Left lung (tissue), 10 donors: ENCODE measurements around the gene CNBD2. TPM values are rescaled to one million over a fixed set of nuclear protein-coding genes. Genes with fewer than 3 reads are reported as not detected.

Experiments
- ATAC-seq: fragments of 200-7000 bp; cut with Tn5 transposase; one replicate; pipeline ENCODE4 v1.9.1; 2020; ENCODE audit warnings: moderate library complexity
- DNase-seq, 4 donors: peaks; one replicate each; pipeline ENCODE4 v3.0.0-alpha.2; 2013 to 2020
- H3K27ac ChIP-seq, 2 donors: fragments of 200-600 bp; sonication (generic) in 1 of 2; one replicate each; pipeline versions ENCODE4 v1.5.0 to v1.8.0; 2020 to 2021
- H3K27me3 ChIP-seq, 2 donors: fragments of 200-600 bp; sonication (generic) in 1 of 2; one replicate each; pipeline versions ENCODE4 v1.5.0 to v1.8.0; 2020 to 2021
- H3K36me3 ChIP-seq, 2 donors: fragments of 200-600 bp; sonication (generic) in 1 of 2; one replicate each; pipeline versions ENCODE4 v1.5.0 to v1.8.0; 2020 to 2021
- H3K4me1 ChIP-seq, 2 donors: fragments of 200-600 bp; one replicate each; pipeline ENCODE4 v1.8.0; 2021
- H3K4me3 ChIP-seq, 2 donors: fragments of 200-600 bp; sonication (generic) in 1 of 2; one replicate each; pipeline versions ENCODE4 v1.5.0 to v1.8.0; 2020 to 2021; ENCODE audit warnings: mild to moderate bottlenecking in 1 of 2
- H3K9me3 ChIP-seq, 2 donors: fragments of 200-600 bp; sonication (generic) in 1 of 2; one replicate each; pipeline versions ENCODE4 v1.5.0 to v1.8.0; 2020 to 2021
- intact Hi-C, 2 donors: fragments of 100-400 bp; cut with DNase I; formaldehyde crosslinking; loops; one replicate each; pipeline versions ENCODE4 v1.11.2 to v1.14.2; 2022
- polyA plus RNA-seq, 6 donors: library from polyadenylated mRNA; unstranded; fragments of 120-200 nt; gene quantifications; one replicate each; pipeline ENCODE4 v1.2.1, GENCODE V29; 2013; ENCODE audit not compliant: insufficient read length in 6 of 6
- total RNA-seq, 2 donors: library from RNA; stranded (reverse); fragmentation: NEBNext Ultra II Directional; extraction: Animal tissue kit (Norgen Biotek cat#: 25700); gene quantifications; one replicate each; pipeline ENCODE4 v1.2.1, GENCODE V29; 2021
- TF ChIP-seq, protein P1 (sequence below), 2 donors: fragments of 200-600 bp; sonication (generic) in 1 of 2; IDR thresholded peaks; one replicate each; pipeline versions ENCODE4 v1.5.0 to v1.8.0; 2021; ENCODE audit warnings: antibody characterized with exemption in 2 of 2
- donor health status: DM: no; HTN: yes; CAD: no.
- donor health status: DM: no; HTN: no; CAD: no.

The CNBD2 gene
- total and polyA plus RNA-seq, 8 donors, result 0.36 to 3.6 (median 0.51) TPM

GRCh38 chr20:36034875-36035274 lies 66.5 kb downstream of the CNBD2 start:
- Histone ChIP-seq H3K27me3 (no peaks in the 10 kb centered on the region), H3K9me3 (no peaks in the 10 kb centered on the region), H3K4me3 (no peak overlapping the region), H3K27ac (no peak overlapping the region), H3K4me1 (no peaks in the 10 kb centered on the region), H3K36me3 (no peaks in the 10 kb centered on the region)
- ATAC-seq (no peak), DNase-seq (no peak)
- TF ChIP-seq, protein P1, sequence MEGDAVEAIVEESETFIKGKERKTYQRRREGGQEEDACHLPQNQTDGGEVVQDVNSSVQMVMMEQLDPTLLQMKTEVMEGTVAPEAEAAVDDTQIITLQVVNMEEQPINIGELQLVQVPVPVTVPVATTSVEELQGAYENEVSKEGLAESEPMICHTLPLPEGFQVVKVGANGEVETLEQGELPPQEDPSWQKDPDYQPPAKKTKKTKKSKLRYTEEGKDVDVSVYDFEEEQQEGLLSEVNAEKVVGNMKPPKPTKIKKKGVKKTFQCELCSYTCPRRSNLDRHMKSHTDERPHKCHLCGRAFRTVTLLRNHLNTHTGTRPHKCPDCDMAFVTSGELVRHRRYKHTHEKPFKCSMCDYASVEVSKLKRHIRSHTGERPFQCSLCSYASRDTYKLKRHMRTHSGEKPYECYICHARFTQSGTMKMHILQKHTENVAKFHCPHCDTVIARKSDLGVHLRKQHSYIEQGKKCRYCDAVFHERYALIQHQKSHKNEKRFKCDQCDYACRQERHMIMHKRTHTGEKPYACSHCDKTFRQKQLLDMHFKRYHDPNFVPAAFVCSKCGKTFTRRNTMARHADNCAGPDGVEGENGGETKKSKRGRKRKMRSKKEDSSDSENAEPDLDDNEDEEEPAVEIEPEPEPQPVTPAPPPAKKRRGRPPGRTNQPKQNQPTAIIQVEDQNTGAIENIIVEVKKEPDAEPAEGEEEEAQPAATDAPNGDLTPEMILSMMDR (IDR thresholded peaks at IDR 0.05), result no peak
- intact Hi-C loops, result no loop called here

- DNase-seq (no peak), ATAC-seq (no peak)
- H3K36me3 ChIP-seq, result no peaks in the 10 kb centered on the region
- H3K4me1 ChIP-seq, result no peaks in the 10 kb centered on the region
- no peak overlapping the region for H3K4me3 ChIP-seq
- intact Hi-C loops, result no loop called here
- no peaks in the 10 kb centered on the region for H3K9me3 ChIP-seq
- TF ChIP-seq, protein P1 (IDR thresholded peaks at IDR 0.05), result no peak
- H3K27ac ChIP-seq, result no peak overlapping the region
- no peaks in the 10 kb centered on the region for H3K27me3 ChIP-seq
These were observed 67.4 kb downstream of the CNBD2 start for GRCh38 chr20:36035745-36036144.

GRCh38 chr20:36036688-36037087 lies 68.3 kb downstream of the CNBD2 start:
- Histone ChIP-seq H3K9me3 (no peaks in the 10 kb centered on the region), H3K4me1 (no peaks in the 10 kb centered on the region), H3K27me3 (no peaks in the 10 kb centered on the region), H3K27ac (no peak overlapping the region), H3K36me3 (no peaks in the 10 kb centered on the region), H3K4me3 (no peak overlapping the region)
- TF ChIP-seq, protein P1 (IDR thresholded peaks at IDR 0.05), result no peak
- intact Hi-C loops, result no loop called here
- DNase-seq, result no peak
- ATAC-seq, result no peak

- no peak for DNase-seq
- H3K4me3 ChIP-seq, result no peak overlapping the region
- H3K4me1 ChIP-seq, result peaks cover 0 to 2% of the 10 kb centered on the region in 2 donors
- peaks cover 0 to 17% of the 10 kb centered on the region in 2 donors for H3K36me3 ChIP-seq
- intact Hi-C loops, result no loop called here
- H3K27me3 ChIP-seq, result no peaks in the 10 kb centered on the region
- no peaks in the 10 kb centered on the region for H3K9me3 ChIP-seq
- TF ChIP-seq, protein P1 (IDR thresholded peaks at IDR 0.05), result no peak
- no peak for ATAC-seq
- H3K27ac ChIP-seq, result no peak overlapping the region
These were observed 72.2 kb downstream of the CNBD2 start for GRCh38 chr20:36040571-36040970.

GRCh38 chr20:36043441-36043840 lies 75.1 kb downstream of the CNBD2 start:
- intact Hi-C loops, result no loop called here
- ATAC-seq, result no peak
- H3K9me3 ChIP-seq, result no peaks in the 10 kb centered on the region
- H3K27me3 ChIP-seq, result no peaks in the 10 kb centered on the region
- TF ChIP-seq, protein P1 (IDR thresholded peaks at IDR 0.05), result no peak
- no peak overlapping the region for H3K27ac ChIP-seq
- H3K36me3 ChIP-seq, result peaks cover 0 to 34% of the 10 kb centered on the region in 2 donors
- no peak for DNase-seq
- H3K4me1 ChIP-seq, result peaks cover 13 to 30% of the 10 kb centered on the region in 2 donors
- no peak overlapping the region for H3K4me3 ChIP-seq
